Small intestine (tissue), 7 donors: ENCODE data around the gene RBMS3. TPM values are rescaled to one million over a fixed set of nuclear protein-coding genes. Genes with fewer than 3 reads are reported as not detected.

Experiments
- DNase-seq, 2 donors: peaks; one replicate each; pipeline versions ENCODE4 v3.0.0 to v3.0.0-alpha.2; 2013
- FAIRE-seq: peaks from 2 replicates; lab custom pipeline; 2012; peaks lifted over from hg19 to GRCh38; lab: Jason Lieb, UNC
- H3K27ac ChIP-seq, 3 donors: one replicate each; pipeline ENCODE4 v1.5.1; 2013; ENCODE audit warnings: low read length in 2 of 3, mild to moderate bottlenecking in 2 of 3, control low read depth in 1 of 3, inconsistent platforms in 1 of 3, low read depth in 1 of 3, moderate library complexity in 1 of 3
- H3K27me3 ChIP-seq, 3 donors: one replicate each; pipeline ENCODE4 v1.6.1; 2013; ENCODE audit warnings: low read length in 3 of 3, inconsistent platforms in 1 of 3; ENCODE audit not compliant: control insufficient read depth in 3 of 3, insufficient read depth in 3 of 3
- H3K36me3 ChIP-seq, 3 donors: one replicate each; pipeline ENCODE4 v1.6.1; 2013; ENCODE audit warnings: low read length in 3 of 3, inconsistent platforms in 1 of 3, low read depth in 1 of 3, mild to moderate bottlenecking in 1 of 3, moderate library complexity in 1 of 3; ENCODE audit not compliant: control insufficient read depth in 3 of 3, insufficient read depth in 2 of 3
- H3K4me1 ChIP-seq, 3 donors: one replicate each; pipeline ENCODE4 v1.6.1; 2013; ENCODE audit warnings: low read length in 2 of 3, inconsistent platforms in 1 of 3, low read depth in 1 of 3, mild to moderate bottlenecking in 1 of 3, moderate library complexity in 1 of 3; ENCODE audit not compliant: control insufficient read depth in 3 of 3, insufficient read depth in 2 of 3
- H3K4me3 ChIP-seq, 3 donors: one replicate each; pipeline ENCODE4 v1.5.1; 2013; ENCODE audit warnings: low read length in 3 of 3, control low read depth in 1 of 3, inconsistent platforms in 1 of 3, low read depth in 1 of 3, mild to moderate bottlenecking in 1 of 3, moderate library complexity in 1 of 3
- H3K9me3 ChIP-seq, 2 donors: one replicate each; pipeline ENCODE4 v1.6.1; 2013; ENCODE audit warnings: low read depth in 1 of 2, low read length in 1 of 2; ENCODE audit not compliant: control insufficient read depth in 2 of 2, insufficient read depth in 1 of 2
- WGBS, 3 donors: extraction: QIAGEN DNeasy Blood & Tissue Kit; methylation state at CpG; one replicate each; pipeline ENCODE4 v1.1.7; 2013; 5-methylcytosine and 5-hydroxymethylcytosine counted together
- polyA plus RNA-seq, 4 donors: library from polyadenylated mRNA; stranded (reverse) in 3 of 4; unstranded in 1 of 4; fragments of 200-250 nt in 3 of 4; fragments of 120-200 nt in 1 of 4; gene quantifications; one replicate each; pipeline versions ENCODE4 v1.2.1 to v1.2.3, GENCODE V29; 2013
- donor health status: healthy with polysubstance abuse.
- donor health status: control.
- donor health status: control.
- donor health status: Bipolar disorder and iron deficiency.
- donor health status: healthy.

RBMS3 gene
- polyA plus RNA-seq, 4 donors: 0.81 to 6.4 (median 4.8) TPM; not detected in 1

GRCh38 chr3:29397406-29397805, 116.5 kb downstream of the RBMS3 start:
- Histone ChIP-seq H3K4me3 (no peak overlapping the region), H3K9me3 (peaks cover 0 to 10% of the 10 kb centered on the region in 2 donors), H3K4me1 (no peaks in the 10 kb centered on the region), H3K27me3 (no peaks in the 10 kb centered on the region), H3K27ac (no peak overlapping the region), H3K36me3 (no peaks in the 10 kb centered on the region)
- 85 to 91% (median 88%) methylated on average over 3 of the region's 3 CpGs for WGBS, 3 donors
- FAIRE-seq: no peak
- DNase-seq: no peak

DNA sequence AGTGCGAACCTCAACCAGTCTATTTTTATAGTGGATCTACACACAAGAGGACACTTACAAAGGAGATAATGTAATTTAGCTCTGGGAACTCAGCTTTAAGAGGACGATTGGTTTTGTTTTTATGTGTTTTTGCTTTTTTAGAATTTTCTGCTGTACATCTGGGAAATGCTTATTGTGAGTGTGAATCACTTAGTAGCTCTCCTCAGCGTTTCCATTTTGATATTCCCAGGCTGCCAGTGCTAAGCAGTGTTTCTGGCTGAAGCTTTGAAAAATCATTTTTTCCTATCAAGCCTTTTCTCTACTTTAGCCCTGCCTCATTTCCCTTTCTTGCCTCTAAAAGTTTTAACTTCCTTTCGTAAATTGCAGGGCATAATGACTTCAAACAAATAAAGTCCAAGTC, 117.9 kb downstream of the RBMS3 start:
- Histone ChIP-seq H3K9me3 (peaks cover 0 to 6% of the 10 kb centered on the region in 2 donors), H3K36me3 (no peaks in the 10 kb centered on the region), H3K4me1 (no peaks in the 10 kb centered on the region), H3K4me3 (no peak overlapping the region), H3K27me3 (no peaks in the 10 kb centered on the region), H3K27ac (no peak overlapping the region)
- FAIRE-seq: no peak
- DNase-seq: no peak
- 70 to 81% (median 76%) methylated on average over 4 of the region's 4 CpGs for WGBS, 3 donors

DNA sequence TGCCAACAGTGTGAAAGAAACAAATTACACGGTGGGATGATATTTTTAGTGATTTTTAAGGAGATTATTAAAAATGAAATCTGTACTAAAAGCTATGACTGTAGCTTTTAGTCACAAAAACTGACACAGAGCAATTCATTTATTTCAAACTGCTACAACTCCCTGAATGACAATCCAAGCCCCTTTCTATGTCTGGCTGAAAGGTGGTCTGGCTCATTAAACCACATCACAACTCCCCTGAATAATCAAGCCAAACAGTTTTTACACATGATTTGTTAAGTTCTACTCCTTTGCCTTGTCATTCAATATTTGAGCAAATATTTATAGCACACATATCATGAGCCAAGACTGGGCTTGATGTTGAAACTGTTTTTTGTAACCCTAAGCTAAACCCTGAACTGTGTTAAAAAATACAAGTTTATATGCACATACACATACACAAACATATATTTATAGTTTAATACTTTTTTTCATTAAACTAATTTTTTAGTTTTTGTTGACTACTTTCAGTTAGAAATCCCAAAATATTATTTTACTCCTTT, 125.5 kb downstream of the RBMS3 start:
- no peaks in the 10 kb centered on the region for H3K36me3 ChIP-seq
- no peak overlapping the region for H3K4me3 ChIP-seq
- no peaks in the 10 kb centered on the region for H3K4me1 ChIP-seq
- no peaks in the 10 kb centered on the region for H3K9me3 ChIP-seq
- no peak overlapping the region for H3K27ac ChIP-seq
- DNase-seq: no peak
- 10 to 17% (median 13%) methylated on average over 1 of the region's 1 CpG for WGBS, 3 donors
- FAIRE-seq: no peak
- no peaks in the 10 kb centered on the region for H3K27me3 ChIP-seq

DNA sequence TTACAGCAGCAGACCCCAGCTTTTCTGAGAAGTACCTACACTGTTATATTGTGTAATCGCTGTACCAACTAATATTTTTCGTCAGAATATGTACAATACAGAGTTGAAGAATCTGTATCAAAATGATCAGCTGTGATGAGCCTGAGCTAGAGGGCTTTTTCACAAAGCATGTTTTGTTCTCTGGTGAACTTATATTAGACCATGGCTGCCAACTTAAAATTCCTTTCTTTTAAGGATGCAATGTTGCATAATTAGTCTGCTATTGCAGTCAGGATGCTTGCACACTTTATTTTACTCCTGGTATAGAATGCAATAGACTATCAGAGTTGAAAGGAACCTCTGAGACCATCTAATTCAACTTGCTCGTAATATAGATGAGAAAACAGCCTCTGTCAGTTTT, 127.8 kb downstream of the RBMS3 start:
- no peak overlapping the region for H3K4me3 ChIP-seq
- no peaks in the 10 kb centered on the region for H3K36me3 ChIP-seq
- 75 to 84% (median 83%) methylated on average over 3 of the region's 3 CpGs for WGBS, 3 donors
- no peaks in the 10 kb centered on the region for H3K27me3 ChIP-seq
- DNase-seq (no peak), FAIRE-seq (no peak)
- H3K27ac ChIP-seq: no peak overlapping the region
- no peaks in the 10 kb centered on the region for H3K9me3 ChIP-seq
- H3K4me1 ChIP-seq: no peaks in the 10 kb centered on the region

GRCh38 chr3:29409409-29409808, 128.5 kb downstream of the RBMS3 start:
- FAIRE-seq (no peak), DNase-seq (no peak)
- no peaks in the 10 kb centered on the region for H3K27me3 ChIP-seq
- H3K27ac ChIP-seq: no peak overlapping the region
- no peaks in the 10 kb centered on the region for H3K9me3 ChIP-seq
- H3K36me3 ChIP-seq: no peaks in the 10 kb centered on the region
- H3K4me1 ChIP-seq: no peaks in the 10 kb centered on the region
- 56 to 65% (median 62%) methylated on average over 2 of the region's 2 CpGs for WGBS, 3 donors
- H3K4me3 ChIP-seq: no peak overlapping the region

DNA sequence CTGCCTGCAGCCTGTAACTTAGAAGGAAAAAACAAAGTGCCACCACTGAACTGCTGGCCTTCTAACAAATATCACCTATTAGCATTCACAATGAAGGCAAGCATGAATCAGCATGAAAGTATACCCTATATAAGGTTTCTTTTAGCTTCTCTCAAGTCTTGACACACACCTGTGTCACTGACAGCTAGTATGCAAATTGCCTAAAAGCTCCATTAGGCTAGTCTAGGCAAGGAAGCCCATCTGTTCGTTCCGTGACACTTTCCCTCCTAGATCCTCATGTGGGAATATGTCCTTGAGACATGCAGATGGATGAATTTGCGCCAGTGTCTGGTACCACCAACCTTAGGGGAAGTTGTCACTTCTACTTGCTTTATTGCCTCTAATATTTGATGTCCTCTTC, 129.3 kb downstream of the RBMS3 start:
- H3K36me3 ChIP-seq: no peaks in the 10 kb centered on the region
- H3K27ac ChIP-seq: no peak overlapping the region
- H3K9me3 ChIP-seq: no peaks in the 10 kb centered on the region
- H3K4me1 ChIP-seq: no peaks in the 10 kb centered on the region
- no peaks in the 10 kb centered on the region for H3K27me3 ChIP-seq
- H3K4me3 ChIP-seq: no peak overlapping the region
- WGBS, 3 donors: 75 to 88% (median 79%) methylated on average over 3 of the region's 3 CpGs
- FAIRE-seq (no peak), DNase-seq (no peak)

GRCh38 chr3:29410660-29411405, 130.0 kb downstream of the RBMS3 start:
- no peaks in the 10 kb centered on the region for H3K4me1 ChIP-seq
- FAIRE-seq (no peak), DNase-seq (no peak)
- no peak overlapping the region for H3K4me3 ChIP-seq
- H3K27ac ChIP-seq: no peak overlapping the region
- H3K36me3 ChIP-seq: no peaks in the 10 kb centered on the region
- 34 to 51% (median 41%) methylated on average over 3 of the region's 3 CpGs for WGBS, 3 donors
- no peaks in the 10 kb centered on the region for H3K27me3 ChIP-seq
- H3K9me3 ChIP-seq: no peaks in the 10 kb centered on the region

GRCh38 chr3:29412110-29412509, 131.2 kb downstream of the RBMS3 start:
- 24 to 59% (median 34%) methylated on average over 1 of the region's 1 CpG for WGBS, 3 donors

More at GRCh38 chr3:29412110-29412509, 131.2 kb downstream of the RBMS3 start:
- H3K27me3 ChIP-seq: no peaks in the 10 kb centered on the region
- FAIRE-seq (no peak), DNase-seq (no peak)
- H3K4me1 ChIP-seq: no peaks in the 10 kb centered on the region
- no peaks in the 10 kb centered on the region for H3K9me3 ChIP-seq
- no peak overlapping the region for H3K4me3 ChIP-seq
- H3K27ac ChIP-seq: no peak overlapping the region
- H3K36me3 ChIP-seq: no peaks in the 10 kb centered on the region
